Measurements from ENCODE around the gene ETHE1.

ETHE1 gene

DNA sequence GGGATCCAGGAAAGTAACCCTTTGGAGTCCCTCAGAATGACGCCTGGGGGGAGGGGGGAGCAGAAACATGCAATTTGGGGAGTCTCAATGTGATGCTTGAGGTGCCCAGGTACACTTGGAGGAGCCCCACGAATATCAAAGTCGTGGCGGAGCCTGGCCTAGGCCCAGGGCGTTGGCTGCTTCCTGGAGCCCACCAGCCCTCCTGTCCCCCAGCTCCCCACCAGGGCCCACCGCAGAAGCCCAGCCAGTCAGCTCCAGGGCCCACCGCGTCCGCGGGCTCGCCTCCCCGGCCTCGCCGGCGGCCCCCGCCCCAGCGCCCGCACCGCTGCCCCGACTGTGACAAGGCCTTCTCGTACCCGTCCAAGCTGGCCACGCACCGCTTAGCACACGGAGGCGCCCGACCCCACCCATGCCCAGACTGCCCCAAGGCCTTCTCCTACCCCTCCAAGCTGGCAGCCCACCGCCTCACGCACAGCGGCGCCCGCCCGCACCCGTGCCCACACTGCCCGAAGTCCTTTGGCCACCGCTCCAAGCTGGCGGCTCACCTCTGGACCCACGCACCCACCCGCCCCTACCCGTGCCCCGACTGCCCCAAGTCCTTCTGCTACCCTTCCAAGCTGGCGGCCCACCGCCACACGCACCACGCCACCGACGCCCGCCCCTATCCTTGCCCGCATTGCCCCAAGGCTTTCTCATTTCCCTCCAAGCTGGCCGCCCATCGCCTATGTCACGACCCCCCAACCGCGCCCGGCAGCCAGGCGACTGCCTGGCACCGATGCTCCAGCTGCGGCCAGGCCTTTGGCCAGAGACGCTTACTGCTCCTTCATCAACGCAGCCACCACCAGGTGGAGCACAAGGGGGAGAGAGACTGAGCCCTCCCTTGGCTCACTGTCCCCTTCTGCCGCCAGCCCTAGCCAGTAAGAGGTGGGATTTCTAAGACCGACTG is 8.1 kb upstream of the ETHE1 start:
- no peak overlapping the region for H3K9ac ChIP-seq (ENCODE audit: low read depth in 1 of 2, low read length in 2 of 2)
- H3K27me3 ChIP-seq (ENCODE audit: control insufficient read depth in 1 of 2, insufficient read depth in 2 of 2, low read length in 2 of 2): no peaks in the 10 kb centered on the region
- peaks cover 9 to 18% of the 10 kb centered on the region in 2 donors for H3K36me3 ChIP-seq (ENCODE audit: control insufficient read depth in 1 of 2, insufficient read depth in 2 of 2, low read length in 2 of 2)
- peaks cover 8 to 15% of the 10 kb centered on the region in 2 donors for H3K4me1 ChIP-seq (ENCODE audit: control insufficient read depth in 1 of 2, insufficient read depth in 2 of 2, low read length in 2 of 2)
- no peak overlapping the region for H3K27ac ChIP-seq (ENCODE audit: low read depth, low read length)
- H3K4me3 ChIP-seq (ENCODE audit: low read depth in 1 of 2, low read length in 2 of 2): no peak overlapping the region
- H3K9me3 ChIP-seq (ENCODE audit: control insufficient read depth in 1 of 2, low read length in 2 of 2): peaks cover 0 to 7% of the 10 kb centered on the region in 2 donors

DNA sequence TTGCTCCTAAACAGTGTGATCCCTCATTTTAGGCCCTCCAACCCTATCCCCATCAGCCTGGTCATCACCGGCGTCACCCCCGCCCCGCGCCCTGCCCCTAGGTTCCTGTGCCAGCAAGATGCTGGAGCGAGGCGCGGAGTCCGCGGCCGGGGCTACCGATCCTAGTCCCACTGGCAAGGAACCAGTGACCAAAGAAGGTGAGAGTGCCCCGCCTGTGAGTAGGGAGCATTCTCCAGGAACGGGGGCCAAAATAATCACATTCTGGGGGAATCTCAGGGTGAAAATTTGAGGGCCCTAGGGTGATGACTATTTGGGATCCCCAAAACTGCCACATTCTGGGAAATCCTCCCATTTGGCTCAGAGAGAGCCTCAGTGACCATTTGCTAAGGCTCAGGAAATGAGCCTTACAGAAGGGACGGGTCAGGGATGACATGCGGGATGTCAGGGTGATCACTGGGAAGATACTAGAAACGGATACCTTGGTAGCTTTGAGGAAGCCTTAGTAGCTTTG is 7.4 kb upstream of the ETHE1 start:
- Histone ChIP-seq H3K27me3 (ENCODE audit: control insufficient read depth in 1 of 2, insufficient read depth in 2 of 2, low read length in 2 of 2) (no peaks in the 10 kb centered on the region), H3K9ac (ENCODE audit: low read depth in 1 of 2, low read length in 2 of 2) (peak overlapping the region in 1 of 2 donors; percentile 82), H3K27ac (ENCODE audit: low read depth, low read length) (no peak overlapping the region), H3K4me3 (ENCODE audit: low read depth in 1 of 2, low read length in 2 of 2) (peak overlapping the region; percentile 86 to 90), H3K4me1 (ENCODE audit: control insufficient read depth in 1 of 2, insufficient read depth in 2 of 2, low read length in 2 of 2) (peaks cover 8 to 15% of the 10 kb centered on the region in 2 donors), H3K9me3 (ENCODE audit: control insufficient read depth in 1 of 2, low read length in 2 of 2) (peaks cover 0 to 7% of the 10 kb centered on the region in 2 donors), H3K36me3 (ENCODE audit: control insufficient read depth in 1 of 2, insufficient read depth in 2 of 2, low read length in 2 of 2) (peaks cover 7 to 16% of the 10 kb centered on the region in 2 donors)

DNA sequence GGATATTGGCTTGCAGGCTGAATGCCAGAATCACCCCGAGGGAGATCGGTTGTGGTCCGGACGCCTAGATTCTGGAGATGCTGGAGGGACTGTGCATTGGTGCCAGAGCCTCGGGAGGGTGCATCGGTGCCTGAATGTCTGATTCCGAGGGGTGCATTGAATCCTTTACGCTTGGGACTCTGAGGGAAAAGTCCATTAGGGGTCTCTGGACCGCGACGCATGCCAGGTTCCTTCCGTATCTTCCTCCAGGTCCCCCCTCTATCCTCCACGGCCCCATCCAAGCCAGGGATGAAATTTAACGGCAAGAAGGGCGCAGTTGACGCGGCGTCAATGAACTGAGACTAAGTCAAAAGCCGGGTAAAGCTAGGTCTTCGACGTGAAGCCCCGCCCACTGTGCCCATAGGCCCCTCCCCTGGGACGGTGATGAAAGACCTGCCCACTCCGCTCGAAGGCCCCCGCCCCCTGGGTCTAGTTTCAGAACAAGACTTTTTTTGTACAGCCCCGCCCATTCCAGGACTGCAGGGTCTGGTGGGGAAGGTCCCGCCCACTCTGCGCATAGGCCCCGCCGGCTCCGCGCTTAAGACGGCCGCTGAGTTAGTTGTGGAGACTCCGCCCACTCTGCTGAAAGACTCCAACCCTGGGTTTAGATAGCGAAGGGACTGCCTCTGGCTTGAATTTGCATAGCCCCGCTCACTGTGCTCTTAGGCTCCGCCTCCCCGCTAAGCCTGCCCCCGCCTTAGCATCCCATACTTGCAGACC is 6.7 kb upstream of the ETHE1 start:
- Histone ChIP-seq H3K4me1 (ENCODE audit: control insufficient read depth in 1 of 2, insufficient read depth in 2 of 2, low read length in 2 of 2) (peaks cover 8 to 15% of the 10 kb centered on the region in 2 donors), H3K36me3 (ENCODE audit: control insufficient read depth in 1 of 2, insufficient read depth in 2 of 2, low read length in 2 of 2) (peaks cover 5 to 9% of the 10 kb centered on the region in 2 donors)

GRCh38 chr19:43532962-43533545 is 6.1 kb upstream of the ETHE1 start, which contains the start of gene ZNF575:
Gene ZNF575 (plus strand): TSS chr19:43533188. CDS start chr19:43534423, 1,235 bp downstream.
- H3K9ac ChIP-seq (ENCODE audit: low read depth in 1 of 2, low read length in 2 of 2): peak within 1 kb of the TSS; percentile 70 to 82
- peak within 1 kb of the TSS; percentile 86 to 90 for H3K4me3 ChIP-seq (ENCODE audit: low read depth in 1 of 2, low read length in 2 of 2)
- H3K9me3 ChIP-seq (ENCODE audit: control insufficient read depth in 1 of 2, low read length in 2 of 2): no peaks in the 10 kb centered on the region
- H3K4me1 ChIP-seq (ENCODE audit: control insufficient read depth in 1 of 2, insufficient read depth in 2 of 2, low read length in 2 of 2): peaks cover 8 to 15% of the 10 kb centered on the region in 2 donors
- peak within 1 kb of the TSS; percentile 89 for H3K27ac ChIP-seq (ENCODE audit: low read depth, low read length)
- H3K36me3 ChIP-seq (ENCODE audit: control insufficient read depth in 1 of 2, insufficient read depth in 2 of 2, low read length in 2 of 2): peaks cover 0 to 3% of the 10 kb centered on the region in 2 donors
- no peaks in the 10 kb centered on the region for H3K27me3 ChIP-seq (ENCODE audit: control insufficient read depth in 1 of 2, insufficient read depth in 2 of 2, low read length in 2 of 2)

More for the DNA sequence above, 6.7 kb upstream of the ETHE1 start:
- H3K4me3 ChIP-seq (ENCODE audit: low read depth in 1 of 2, low read length in 2 of 2): peak overlapping the region; percentile 86 to 90
- peak overlapping the region; percentile 89 for H3K27ac ChIP-seq (ENCODE audit: low read depth, low read length)
- H3K27me3 ChIP-seq (ENCODE audit: control insufficient read depth in 1 of 2, insufficient read depth in 2 of 2, low read length in 2 of 2): no peaks in the 10 kb centered on the region
- H3K9ac ChIP-seq (ENCODE audit: low read depth in 1 of 2, low read length in 2 of 2): peak overlapping the region; percentile 70 to 82
- H3K9me3 ChIP-seq (ENCODE audit: control insufficient read depth in 1 of 2, low read length in 2 of 2): peaks cover 0 to under 1% of the 10 kb centered on the region in 2 donors

- H3K27ac ChIP-seq (ENCODE audit: low read depth, low read length): peak overlapping the region; percentile 89
- peak overlapping the region; percentile 86 to 90 for H3K4me3 ChIP-seq (ENCODE audit: low read depth in 1 of 2, low read length in 2 of 2)
- no peaks in the 10 kb centered on the region for H3K36me3 ChIP-seq (ENCODE audit: control insufficient read depth in 1 of 2, insufficient read depth in 2 of 2, low read length in 2 of 2)
- H3K4me1 ChIP-seq (ENCODE audit: control insufficient read depth in 1 of 2, insufficient read depth in 2 of 2, low read length in 2 of 2): peaks cover 8 to 15% of the 10 kb centered on the region in 2 donors
- H3K9ac ChIP-seq (ENCODE audit: low read depth in 1 of 2, low read length in 2 of 2): peak overlapping the region; percentile 70 to 82
- no peaks in the 10 kb centered on the region for H3K27me3 ChIP-seq (ENCODE audit: control insufficient read depth in 1 of 2, insufficient read depth in 2 of 2, low read length in 2 of 2)
- H3K9me3 ChIP-seq (ENCODE audit: control insufficient read depth in 1 of 2, low read length in 2 of 2): no peaks in the 10 kb centered on the region
These were observed 5.6 kb upstream of the ETHE1 start for GRCh38 chr19:43532571-43532961.

GRCh38 chr19:43527860-43528622 is 1.0 kb upstream of the ETHE1 start:
- Histone ChIP-seq H3K9ac (ENCODE audit: low read depth in 1 of 2, low read length in 2 of 2) (no peak overlapping the region), H3K27ac (ENCODE audit: low read depth, low read length) (peak overlapping the region; percentile 10), H3K4me1 (ENCODE audit: control insufficient read depth in 1 of 2, insufficient read depth in 2 of 2, low read length in 2 of 2) (peaks cover 21 to 28% of the 10 kb centered on the region in 2 donors), H3K4me3 (ENCODE audit: low read depth in 1 of 2, low read length in 2 of 2) (peak overlapping the region; percentile 8 to 91), H3K27me3 (ENCODE audit: control insufficient read depth in 1 of 2, insufficient read depth in 2 of 2, low read length in 2 of 2) (no peaks in the 10 kb centered on the region), H3K9me3 (ENCODE audit: control insufficient read depth in 1 of 2, low read length in 2 of 2) (no peaks in the 10 kb centered on the region), H3K36me3 (ENCODE audit: control insufficient read depth in 1 of 2, insufficient read depth in 2 of 2, low read length in 2 of 2) (peaks cover 0 to 1% of the 10 kb centered on the region in 2 donors)

- Histone ChIP-seq H3K9ac (ENCODE audit: low read depth in 1 of 2, low read length in 2 of 2) (peak overlapping the region; percentile 58 to 89), H3K27ac (ENCODE audit: low read depth, low read length) (peak overlapping the region; percentile 73), H3K4me1 (ENCODE audit: control insufficient read depth in 1 of 2, insufficient read depth in 2 of 2, low read length in 2 of 2) (peaks cover 13 to 21% of the 10 kb centered on the region in 2 donors), H3K36me3 (ENCODE audit: control insufficient read depth in 1 of 2, insufficient read depth in 2 of 2, low read length in 2 of 2) (peaks cover 0 to 8% of the 10 kb centered on the region in 2 donors), H3K9me3 (ENCODE audit: control insufficient read depth in 1 of 2, low read length in 2 of 2) (no peaks in the 10 kb centered on the region), H3K4me3 (ENCODE audit: low read depth in 1 of 2, low read length in 2 of 2) (peak overlapping the region; percentile 91 to 97), H3K27me3 (ENCODE audit: control insufficient read depth in 1 of 2, insufficient read depth in 2 of 2, low read length in 2 of 2) (no peaks in the 10 kb centered on the region)
These were observed 897 bp downstream of the ETHE1 start for GRCh38 chr19:43525836-43526771.

- peaks cover 0 to 13% of the 10 kb centered on the region in 2 donors for H3K36me3 ChIP-seq (ENCODE audit: control insufficient read depth in 1 of 2, insufficient read depth in 2 of 2, low read length in 2 of 2)
- no peaks in the 10 kb centered on the region for H3K27me3 ChIP-seq (ENCODE audit: control insufficient read depth in 1 of 2, insufficient read depth in 2 of 2, low read length in 2 of 2)
- peak overlapping the region; percentile 58 to 89 for H3K9ac ChIP-seq (ENCODE audit: low read depth in 1 of 2, low read length in 2 of 2)
- H3K4me3 ChIP-seq (ENCODE audit: low read depth in 1 of 2, low read length in 2 of 2): peak overlapping the region; percentile 91 to 97
- H3K9me3 ChIP-seq (ENCODE audit: control insufficient read depth in 1 of 2, low read length in 2 of 2): no peaks in the 10 kb centered on the region
- H3K27ac ChIP-seq (ENCODE audit: low read depth, low read length): peak overlapping the region; percentile 73
- peaks cover 13 to 21% of the 10 kb centered on the region in 2 donors for H3K4me1 ChIP-seq (ENCODE audit: control insufficient read depth in 1 of 2, insufficient read depth in 2 of 2, low read length in 2 of 2)
These were observed 1.8 kb downstream of the ETHE1 start for GRCh38 chr19:43524922-43525835.
